Left renal cortex interstitium (tissue), 4 donors: ENCODE measurements around the gene PROB1. TPM values are rescaled to one million over a fixed set of nuclear protein-coding genes. Genes with fewer than 3 reads are reported as not detected.

ENCODE experiments used
- DNase-seq, 4 donors: peaks; one replicate each; pipeline ENCODE4 v3.0.0-alpha.2; 2013; ENCODE audit warnings: low read depth in 4 of 4, low spot score in 2 of 4, missing footprints in 1 of 4
- polyA plus RNA-seq, 4 donors: library from polyadenylated mRNA; unstranded; fragments of 120-200 nt; gene quantifications; one replicate each; pipeline ENCODE4 v1.2.1, GENCODE V29; 2013; ENCODE audit not compliant: insufficient read length in 4 of 4

PROB1 gene
- polyA plus RNA-seq, 4 donors, result 1.7 to 3.5 (median 3.0) TPM

DNA sequence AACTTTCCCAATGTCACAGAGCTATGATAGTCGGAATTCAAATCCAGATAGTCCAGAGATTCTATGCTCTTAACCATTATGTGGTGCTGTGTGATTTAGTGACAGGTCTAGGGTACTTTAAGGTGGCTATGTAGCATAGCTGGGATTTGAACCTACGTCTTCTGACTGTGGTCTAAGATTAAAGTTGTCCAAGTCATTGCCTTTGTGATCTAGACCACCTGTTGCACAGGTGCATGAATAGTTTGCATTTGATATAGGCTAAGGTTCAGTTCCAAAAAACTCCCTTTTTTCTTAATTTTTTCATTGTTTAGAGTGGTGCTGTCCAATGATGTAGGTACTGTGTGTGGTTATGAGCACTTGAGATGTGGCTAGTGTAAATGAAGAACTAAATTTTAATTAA is 50.7 kb downstream of the PROB1 start:
- DNase-seq, result no peak

DNA sequence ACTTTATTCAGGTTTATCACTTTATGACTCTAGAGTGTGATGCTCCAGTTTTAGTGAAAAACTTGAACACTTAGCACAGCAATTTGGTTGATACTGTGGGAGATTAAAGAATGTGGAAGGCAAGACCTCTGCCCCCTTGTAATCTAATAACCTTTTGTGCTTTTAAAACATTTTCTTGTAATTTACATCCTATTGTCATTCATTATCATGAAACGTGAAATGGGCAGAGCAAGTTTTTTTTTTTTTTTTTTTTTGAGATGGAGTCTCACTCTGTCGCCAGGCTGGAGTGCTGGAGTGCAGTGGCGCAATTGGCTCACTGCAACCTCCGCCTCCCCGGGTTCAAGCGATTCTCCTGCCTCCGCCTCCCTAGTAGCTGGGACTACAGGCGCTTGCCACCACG is 51.4 kb downstream of the PROB1 start:
- DNase-seq, result no peak

DNA sequence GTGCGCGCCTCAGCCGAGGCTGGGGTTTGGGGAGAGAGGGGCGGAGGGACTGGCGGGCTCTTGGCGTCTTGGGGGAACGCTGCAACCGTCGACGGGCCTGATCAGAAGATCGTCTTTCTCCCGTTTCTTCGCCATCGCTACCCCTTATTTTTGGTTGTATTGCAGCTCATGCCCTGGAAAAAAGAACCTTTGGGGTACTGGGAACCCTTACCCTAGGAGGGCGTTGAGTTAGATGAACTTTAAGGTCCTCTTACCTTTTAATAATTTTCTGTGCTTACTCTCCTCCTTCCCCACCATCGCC is 52.5 kb downstream of the PROB1 start:
- DNase-seq, result no peak

DNA sequence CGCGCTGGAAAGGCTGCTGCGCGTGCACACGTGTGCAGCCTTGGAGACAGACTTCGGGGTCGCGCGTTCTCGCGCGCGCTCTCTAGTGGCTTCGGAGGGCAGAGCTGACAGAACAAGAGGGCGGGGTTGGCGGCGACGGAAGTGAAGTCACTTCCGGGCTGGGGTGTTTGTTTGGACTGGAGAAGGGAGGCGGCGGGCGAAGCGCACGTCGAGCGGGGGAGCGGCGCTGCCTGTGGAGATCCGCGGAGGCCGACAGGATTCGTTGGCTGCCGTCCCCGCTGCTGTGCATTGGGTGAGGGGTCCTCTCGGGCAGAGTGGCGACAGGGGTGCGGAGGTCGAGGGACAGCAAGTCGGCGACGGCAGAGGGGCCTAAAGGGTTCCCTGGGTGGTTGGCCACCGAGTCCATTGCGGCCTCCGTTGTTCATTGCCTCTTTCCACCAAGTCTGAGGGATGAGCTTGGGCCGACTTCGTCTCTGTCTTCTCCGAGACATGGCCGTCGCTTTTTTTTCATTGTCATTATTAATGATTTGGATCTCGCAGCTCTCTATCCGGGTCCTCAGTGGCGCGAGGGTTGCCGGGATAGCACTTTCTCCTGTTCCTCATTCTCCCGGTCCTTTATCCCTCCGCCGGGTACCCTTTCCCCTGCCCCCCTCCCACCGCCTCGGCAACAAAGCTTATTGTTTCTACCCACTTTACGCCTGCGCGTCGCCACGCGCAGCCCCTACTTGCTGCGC is 53.0 kb downstream of the PROB1 start, which contains the start of gene PAIP2:
TSS of gene PAIP2 (plus strand) at position 166 of the 734 bp plus-strand sequence. CDS start 21,931 bp downstream, outside the sequence.
- DNase-seq, result peak; percentile 89 to 98 (median 96)

DNA sequence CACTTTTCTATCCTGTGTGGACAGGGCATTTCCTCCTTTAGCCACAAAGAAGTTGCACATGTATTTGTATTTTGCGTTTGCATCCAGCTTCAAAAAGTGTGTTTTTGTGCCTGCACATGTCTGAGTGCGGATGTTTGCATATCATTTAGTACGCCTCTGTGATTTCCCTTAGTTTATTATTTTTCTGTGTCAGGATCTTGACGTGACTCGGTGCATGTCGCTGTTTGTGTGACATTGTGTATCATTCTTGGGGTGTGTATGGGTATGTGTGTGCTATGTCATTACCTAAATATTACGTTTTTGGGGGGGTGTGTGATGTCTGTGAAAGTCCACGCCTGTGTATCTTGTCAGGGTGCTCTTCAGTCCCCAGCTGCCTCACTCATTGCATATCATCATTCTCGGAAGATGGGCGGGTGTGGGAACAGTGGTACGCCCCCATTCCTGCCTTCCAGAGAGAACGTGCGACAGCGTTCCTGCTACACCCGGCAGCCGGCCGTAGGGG is 53.7 kb downstream of the PROB1 start:
- no peak for DNase-seq

Other genes with a start within 250 kb of the PROB1 start
- gene SIL1, start 196.7 kb downstream of the PROB1 start, polyA plus RNA-seq, result 10 to 100 TPM; 43.7 to 55.8 (median 50.1) TPM
- gene MATR3, start 101.4 kb downstream of the PROB1 start, polyA plus RNA-seq, result 100 to 1,000 TPM; 585 to 769 (median 664) TPM
- 100 to 1,000 TPM; 152 to 194 (median 167) TPM for gene PAIP2, start 53.2 kb downstream of the PROB1 start, polyA plus RNA-seq
- gene SLC23A1, start 11.8 kb downstream of the PROB1 start, polyA plus RNA-seq, result 10 to 100 TPM; 10.1 to 20.7 (median 14.5) TPM
- 1 to 10 TPM in 1 of 4 donors, under 1 TPM in 3; 0.19 to 1.3 (median 0.60) TPM for gene MZB1, start 5.2 kb downstream of the PROB1 start, polyA plus RNA-seq
- gene SPATA24, start 9.0 kb upstream of the PROB1 start, polyA plus RNA-seq, result 10 to 100 TPM; 13.1 to 17.1 (median 14.0) TPM
- gene DNAJC18, start 44.4 kb upstream of the PROB1 start, polyA plus RNA-seq, result 10 to 100 TPM; 21.5 to 29.7 (median 28.3) TPM
- gene ECSCR, start 67.6 kb upstream of the PROB1 start, polyA plus RNA-seq, result 10 to 100 TPM; 20.3 to 30.4 (median 23.9) TPM
- gene SMIM33, start 75.9 kb upstream of the PROB1 start, polyA plus RNA-seq, result under 1 TPM in 1 of 4 donors, not detected in 3; 0.03 TPM
- gene STING1, start 87.7 kb upstream of the PROB1 start, polyA plus RNA-seq, result 10 to 100 TPM; 29.7 to 37.1 (median 34.6) TPM
- gene UBE2D2, start 166.2 kb upstream of the PROB1 start, polyA plus RNA-seq, result 100 to 1,000 TPM; 140 to 182 (median 155) TPM